Measurements from ENCODE around the gene ITGB3.

DNA sequence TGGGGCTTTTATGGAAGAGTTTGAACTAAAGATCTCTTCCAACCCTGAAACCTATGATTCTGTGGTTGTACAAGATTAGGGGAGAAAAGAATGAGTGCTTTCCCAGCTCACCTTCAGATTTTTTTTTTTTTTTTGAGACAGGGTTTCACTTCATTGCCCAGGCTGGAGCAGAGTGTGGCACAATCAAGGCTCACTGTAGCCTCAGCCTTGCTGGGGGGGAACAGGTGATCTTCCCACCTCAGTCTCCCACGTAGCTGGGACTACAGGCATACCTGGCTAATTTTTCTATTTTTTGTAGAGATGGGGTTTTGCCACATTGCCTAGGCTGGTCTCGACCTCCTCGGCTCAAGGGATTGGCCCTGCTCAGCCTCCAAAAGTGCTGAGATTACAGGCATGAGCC lies 21.8 kb upstream of the ITGB3 start:
- TF ChIP-seq POLR2AphosphoS5 (IDR thresholded peaks at IDR 0.05; ENCODE audit: low read depth, low read length) = no peak
- no peak for TF ChIP-seq TAF1 (IDR thresholded peaks at IDR 0.05; ENCODE audit: borderline replicate concordance, insufficient read depth, low read length)
